ENCODE data around the gene ANKRD63.

ANKRD63 gene

DNA sequence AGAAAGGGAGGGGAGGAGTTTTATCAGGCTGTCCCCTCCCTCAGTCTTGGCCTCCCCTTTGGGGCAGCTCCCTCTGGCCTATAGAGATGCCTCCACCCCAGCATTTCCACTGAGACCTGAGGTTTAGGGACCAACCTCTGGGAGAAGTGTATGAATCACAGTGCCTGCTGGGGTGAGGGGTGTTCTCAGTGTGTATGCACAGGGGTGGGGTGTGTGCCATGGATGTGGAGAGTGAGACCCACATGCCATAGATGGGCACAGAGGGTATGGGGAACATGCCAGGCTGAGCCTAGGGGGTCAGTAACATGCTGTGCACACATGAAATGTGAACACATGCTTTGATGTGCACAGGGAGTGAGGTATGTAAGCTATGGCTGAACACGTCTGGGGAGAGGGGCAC, 12.4 kb upstream of the ANKRD63 start:
- DNase-seq, result no peak

DNA sequence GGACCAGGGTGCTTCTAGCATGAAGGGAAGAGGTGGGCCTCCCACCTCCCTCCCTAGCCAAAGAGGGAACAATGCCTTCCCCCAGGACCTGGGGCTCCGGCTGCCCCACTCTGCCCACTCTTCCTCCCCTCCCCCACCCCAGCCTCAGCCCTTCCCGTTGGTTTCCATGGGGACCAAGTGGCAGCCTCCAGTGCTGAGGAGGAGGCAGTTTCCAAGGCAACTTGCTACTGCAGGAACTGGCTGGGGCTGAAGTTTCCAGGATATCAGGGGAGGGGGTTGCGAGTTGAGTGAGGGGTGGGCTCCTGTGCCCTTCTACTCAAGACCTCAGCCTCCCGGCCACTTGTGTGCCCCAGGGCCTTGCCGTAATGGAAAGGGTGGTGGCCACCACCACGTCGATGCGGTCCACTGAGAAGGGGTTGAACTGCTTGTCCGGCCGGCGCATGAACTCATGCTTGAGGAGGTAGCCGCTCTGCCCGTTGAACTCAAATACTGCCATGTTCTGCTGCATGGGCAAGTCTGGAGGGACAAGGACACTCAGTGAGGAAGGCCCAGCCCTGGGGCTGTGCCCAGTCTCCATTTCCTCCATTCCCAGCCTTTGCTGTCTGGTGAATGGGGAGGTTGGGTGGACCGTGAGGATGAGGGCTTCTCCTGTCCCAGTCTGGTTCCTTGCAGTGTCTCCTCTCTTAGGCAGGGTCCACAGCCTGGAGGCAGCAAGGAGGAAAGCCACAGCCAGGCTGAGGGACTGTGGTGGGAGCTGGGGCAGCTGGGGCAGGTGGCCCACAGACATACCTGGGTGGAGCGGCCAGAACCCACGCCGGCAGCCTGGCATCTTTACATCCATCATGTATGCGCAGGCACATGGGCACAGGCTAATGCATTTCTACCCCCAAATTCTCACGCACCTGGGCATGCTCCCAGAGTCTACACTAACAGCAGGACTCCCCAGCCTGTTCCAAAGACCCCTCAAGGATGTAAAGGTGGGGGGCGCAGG, 11.3 kb upstream of the ANKRD63 start:
- no peak for DNase-seq

DNA sequence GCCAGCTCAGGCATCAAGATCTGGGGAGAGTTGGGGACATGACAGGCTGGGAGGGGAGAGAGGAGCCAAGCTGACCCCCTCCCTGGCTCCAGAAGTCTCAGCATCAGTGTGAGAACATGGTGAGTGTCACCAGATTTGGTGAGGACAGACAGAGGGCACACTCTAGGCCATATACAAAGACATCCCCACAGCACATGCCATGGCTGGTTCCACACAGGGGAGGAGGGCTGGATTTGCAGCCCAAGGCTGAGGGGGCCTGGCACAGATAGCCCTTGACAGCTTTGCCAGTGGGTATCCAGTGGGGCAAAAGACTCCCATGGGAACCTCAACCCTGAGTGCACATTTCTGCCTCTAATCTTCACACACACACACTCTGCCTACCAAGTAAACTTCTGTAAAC, 10.1 kb upstream of the ANKRD63 start:
- no peak for DNase-seq

DNA sequence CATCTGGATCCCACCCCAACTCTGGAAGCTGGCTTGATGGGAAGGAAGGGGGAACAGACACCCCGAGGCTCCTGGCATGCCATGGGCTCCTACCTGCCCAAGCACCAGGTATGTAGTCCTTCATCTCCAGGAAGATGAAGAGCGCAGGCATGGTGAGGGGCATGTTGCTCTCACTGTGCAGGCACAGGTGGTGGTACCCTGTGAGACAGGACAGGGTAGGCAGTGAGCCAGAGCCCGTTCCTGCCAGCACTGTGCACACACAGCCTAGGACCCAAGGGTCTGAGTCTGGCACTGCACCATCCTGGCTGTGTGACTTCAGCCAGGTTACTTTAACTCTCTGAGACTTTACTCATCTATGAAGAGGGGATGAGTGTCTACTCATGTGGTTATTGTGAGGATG, 9.4 kb upstream of the ANKRD63 start:
- no peak for DNase-seq

DNA sequence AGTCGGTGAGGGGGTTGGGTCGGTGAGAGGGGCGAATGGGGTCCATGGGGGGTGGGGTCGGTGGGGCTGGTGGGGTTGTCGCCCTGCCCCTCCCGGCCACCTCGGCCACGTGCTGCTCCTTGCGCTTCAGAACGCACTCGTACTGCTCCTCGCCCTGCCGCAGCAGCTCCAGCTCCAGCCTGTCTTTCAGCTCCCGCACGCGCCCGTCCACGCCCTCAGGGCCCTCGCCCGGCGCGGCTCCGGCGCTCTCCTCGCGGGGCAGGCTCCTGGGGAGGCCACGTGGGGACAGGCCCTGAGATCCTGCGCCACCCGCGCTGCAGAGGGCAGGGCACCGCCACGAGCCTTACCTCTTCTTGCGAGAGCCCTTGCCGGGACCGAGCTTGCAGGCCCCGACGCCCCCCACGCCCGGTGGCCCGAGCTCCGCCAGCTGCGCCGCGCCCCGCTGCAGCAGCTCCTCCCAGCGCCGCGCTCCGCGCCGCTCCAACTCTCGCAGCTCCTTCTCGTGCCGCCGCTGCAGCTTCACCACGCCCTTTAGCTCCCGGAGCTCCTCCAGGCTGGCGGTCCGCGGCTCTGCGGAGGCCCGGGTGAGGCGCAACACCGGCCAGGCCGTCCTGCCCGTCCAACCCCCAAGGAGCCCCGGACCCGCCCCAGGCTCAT, 8.2 kb upstream of the ANKRD63 start:
- DNase-seq, result no peak

DNA sequence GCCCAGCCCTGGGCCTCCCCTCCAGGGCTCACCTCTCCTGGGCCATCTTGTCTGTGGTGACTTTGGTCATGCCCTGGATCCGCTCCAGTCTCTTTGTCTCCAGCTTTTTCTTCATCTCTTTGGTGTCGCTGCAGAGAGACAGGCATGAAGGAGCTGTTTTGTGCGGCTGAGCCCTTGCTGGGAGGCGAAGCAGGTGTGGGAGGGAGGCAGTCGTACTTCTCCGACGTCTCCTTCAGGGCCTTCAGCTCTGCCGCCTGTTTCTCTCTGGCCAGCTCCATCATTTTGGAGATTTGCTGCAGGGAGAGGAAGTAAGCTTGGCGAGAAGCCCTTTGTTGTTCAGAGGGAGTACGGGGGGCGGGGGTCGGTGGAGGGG, 7.7 kb upstream of the ANKRD63 start:
- DNase-seq, result no peak

DNA sequence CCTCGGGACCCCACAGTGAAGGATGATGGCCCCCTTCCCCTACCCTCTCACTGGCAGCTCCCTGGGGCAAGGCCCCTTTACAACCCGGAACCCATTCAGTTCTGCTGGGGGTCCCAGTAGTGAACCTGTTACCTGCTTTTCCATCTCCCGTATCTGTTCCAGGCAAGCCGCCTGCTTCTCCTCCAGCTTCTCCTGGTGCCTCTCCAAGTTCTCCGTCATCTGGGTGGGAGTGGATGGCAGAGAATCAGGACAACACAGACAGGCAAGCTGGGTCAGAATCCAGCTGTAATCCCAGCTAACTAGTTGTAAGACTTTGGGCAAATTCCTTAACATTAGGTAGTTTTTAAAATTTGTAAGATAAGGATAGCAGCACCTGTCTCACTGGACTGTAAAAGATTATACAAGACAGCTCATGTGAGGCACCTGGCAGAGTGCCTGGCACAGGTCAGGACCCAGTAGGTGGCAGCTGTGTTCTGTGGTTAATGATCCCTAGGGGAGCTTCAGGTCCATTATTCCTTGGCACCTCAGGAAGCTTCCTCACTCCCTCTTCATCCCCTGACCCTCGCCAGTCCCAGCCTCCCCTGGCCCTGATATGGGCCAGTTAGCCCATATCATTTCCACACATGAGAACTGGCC, 6.4 kb upstream of the ANKRD63 start:
- DNase-seq, result no peak

DNA sequence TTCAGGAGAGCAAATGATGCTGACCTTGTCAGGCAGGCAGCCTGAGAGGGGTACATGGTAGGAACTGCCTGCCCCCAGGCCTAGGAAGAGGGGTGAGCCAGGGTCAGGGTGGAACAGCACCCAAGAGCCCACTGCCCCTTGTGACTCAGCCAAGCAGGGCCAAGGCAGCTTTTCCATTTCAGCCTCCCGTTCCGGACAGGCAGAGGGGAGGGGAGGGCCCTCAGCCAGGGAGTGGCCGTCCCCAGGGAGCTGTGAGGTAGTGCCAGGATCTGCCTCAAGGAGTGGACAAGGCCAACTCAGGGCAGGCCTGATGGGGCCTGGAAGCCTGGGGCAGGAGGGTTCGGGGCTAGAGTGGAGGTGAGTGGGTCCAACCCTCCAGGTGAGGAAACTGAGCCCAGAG, 5.1 kb upstream of the ANKRD63 start:
- DNase-seq, result no peak

DNA sequence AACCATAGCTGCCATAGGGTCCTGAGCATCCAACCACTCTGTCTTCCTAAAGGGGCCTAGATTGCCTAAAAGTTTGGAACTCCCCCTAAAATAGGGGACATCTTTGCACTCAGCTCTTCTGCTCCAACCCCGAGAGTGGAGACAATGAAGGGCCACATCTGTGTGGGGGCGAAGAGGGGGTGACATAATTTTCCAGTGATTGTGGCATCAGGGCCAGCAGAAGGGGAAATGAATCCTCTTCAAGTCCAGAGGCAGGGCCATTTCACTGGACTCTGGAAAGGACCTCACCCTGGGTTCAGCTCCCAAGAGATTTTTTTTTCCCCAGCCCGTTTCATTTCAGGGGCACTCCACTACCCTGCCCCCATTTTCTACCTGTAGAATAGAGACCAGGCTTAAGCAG, 4.6 kb upstream of the ANKRD63 start:
- DNase-seq, result no peak

DNA sequence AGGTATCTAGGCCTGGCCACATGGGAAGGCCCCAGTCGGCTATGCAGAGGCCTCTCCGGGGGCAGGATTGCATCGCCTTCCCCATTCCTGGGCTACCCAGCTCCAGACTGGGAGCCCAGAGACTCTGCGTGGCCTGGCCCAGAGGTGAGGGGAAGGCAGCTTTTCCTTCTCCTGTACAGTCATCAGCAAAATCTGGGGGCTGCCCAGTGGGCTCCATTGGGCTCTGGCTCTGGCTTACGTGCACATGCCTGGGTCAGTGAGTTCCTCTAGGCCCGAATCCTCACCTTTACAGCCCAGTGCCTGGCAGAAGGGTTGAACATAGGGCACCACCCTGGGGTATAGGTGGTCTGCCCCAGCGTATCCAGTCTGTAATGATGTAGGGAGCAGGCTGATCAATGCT, 3.9 kb upstream of the ANKRD63 start:
- no peak for DNase-seq

DNA sequence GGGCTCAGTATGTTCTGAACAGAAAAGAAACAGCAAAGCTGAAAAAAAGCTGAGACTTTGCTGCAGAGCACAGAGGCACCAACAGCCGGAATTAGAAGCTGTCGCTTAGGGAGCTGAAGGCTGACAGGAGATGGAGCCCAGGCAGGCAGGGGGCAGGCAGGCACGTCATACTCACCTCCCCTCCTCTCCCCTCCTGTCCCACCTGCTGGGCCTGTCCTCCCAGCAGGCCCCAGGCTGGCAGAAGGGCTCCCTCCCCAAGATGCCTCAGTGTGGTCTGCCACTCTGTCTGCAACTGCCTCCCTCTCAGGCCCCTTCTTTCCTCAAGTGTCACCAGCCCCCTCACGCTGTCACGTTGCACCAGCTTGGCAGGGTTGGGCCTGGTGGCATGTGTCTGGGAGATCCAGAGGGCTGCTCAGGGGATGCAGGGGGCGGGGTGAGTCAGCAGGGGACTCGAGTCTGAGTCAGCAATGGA, 3.2 kb upstream of the ANKRD63 start:
- DNase-seq, result no peak

DNA sequence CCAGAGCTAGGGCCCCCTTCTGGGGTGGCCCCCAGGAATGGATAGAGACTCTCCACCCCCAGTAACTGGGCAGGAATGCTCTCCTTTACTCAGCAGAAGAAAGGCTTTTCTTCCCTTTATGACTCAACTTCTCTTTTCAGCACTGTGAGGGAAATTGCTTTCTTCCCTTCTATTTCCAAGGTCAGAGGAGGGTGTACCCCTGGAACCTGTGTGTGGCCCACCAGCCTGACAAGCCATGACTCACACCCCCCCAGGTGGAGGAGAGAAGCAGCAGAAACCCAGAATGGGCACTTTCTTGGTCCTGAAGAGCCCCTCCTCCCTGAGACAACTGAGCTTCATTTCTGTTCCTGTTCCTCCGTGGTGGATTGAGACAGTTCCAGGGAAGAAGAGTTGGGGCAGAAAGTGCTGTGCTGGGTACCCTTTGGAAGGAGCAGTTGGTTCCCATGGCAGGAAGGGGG, 2.7 kb upstream of the ANKRD63 start:
- DNase-seq, result no peak

DNA sequence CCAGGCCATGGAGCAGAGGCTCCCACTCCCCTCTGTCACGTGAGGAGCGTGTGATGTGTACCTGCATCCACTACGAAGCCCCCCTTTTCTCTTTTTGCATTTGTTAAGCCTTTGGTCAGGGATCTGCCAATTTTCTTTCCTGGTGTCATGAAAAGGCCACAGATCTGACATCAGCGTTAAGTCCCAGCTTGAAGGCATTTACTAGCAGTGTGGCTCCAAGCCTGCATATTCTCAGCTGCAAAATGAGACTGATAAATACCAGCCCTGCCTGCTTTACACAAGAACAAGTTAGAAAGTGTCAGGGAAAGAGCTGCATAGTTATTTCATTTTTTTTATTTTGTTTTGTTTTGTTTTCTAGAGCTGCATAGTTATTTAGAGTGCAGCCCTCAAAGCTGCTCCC, 2.3 kb upstream of the ANKRD63 start:
- DNase-seq, result no peak

DNA sequence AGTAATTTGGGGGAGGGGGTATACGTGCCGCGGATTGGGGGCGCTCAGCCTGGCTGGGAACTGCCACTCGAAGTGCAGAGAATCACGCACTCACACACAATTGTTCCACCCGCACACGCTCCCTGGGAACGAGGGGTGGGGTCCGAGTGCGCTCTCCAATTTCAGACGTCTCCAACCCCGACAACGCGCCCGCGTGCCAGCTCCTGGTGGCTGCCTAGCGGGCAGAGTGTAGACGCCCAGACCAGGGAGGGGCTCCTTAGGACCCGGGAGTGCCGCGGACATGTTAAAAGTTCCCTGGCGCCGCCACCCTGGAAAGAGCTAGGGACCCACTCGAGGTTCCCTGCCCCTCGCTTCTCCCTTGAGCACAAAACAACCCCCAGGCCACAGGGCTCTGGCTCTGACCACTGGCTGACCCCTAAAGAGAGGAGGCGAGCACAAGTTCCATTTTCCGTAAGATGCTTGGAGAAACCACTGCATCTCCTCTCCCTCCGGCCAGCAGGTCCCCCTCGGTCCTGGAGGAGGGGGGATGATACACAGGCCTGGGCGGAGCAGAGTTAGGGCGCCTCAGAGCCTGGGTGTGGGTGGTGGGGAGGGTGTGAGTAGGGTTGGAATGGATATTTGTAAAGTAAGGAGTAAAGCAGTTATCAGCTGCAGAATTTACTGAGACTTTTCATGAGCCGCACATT, 894 bp upstream of the ANKRD63 start:
- DNase-seq, result no peak

DNA sequence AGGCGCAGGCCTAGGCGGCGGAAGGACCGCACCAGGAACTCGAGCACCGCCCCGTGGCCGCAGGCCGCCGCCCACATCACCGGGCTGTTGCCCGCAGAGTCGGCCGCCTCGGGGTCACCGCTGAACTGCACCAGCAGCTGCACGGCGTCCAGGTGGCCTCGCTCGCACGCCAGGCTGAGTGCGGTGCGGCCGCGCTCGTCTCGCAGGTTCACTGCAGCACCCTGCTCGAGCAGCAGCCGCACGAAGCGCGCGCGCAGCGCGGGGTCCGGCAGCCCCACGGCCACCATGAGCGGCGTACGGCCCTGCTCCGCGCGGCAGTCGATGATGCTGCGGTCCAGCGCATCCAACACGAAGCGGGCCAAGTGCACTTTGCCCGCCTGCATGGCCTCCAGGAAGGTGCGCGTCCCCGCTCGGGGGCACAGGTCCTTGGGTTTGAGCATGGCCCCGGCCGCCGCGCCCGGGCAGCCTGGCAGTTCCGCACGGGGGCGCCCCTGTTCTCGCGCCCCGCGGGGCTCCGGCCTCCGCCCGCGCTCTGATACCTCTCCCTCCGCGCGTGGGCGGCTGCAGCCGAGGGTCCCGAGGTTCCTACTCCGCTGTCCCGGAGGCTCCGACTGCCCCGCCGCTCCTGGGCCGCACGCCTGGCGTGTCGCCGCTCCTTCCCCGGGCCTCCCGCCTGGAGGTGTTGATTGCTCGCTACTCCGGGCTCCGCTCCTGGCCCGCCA, 556 bp downstream of the ANKRD63 start:
- DNase-seq, result peak; percentile 51

DNA sequence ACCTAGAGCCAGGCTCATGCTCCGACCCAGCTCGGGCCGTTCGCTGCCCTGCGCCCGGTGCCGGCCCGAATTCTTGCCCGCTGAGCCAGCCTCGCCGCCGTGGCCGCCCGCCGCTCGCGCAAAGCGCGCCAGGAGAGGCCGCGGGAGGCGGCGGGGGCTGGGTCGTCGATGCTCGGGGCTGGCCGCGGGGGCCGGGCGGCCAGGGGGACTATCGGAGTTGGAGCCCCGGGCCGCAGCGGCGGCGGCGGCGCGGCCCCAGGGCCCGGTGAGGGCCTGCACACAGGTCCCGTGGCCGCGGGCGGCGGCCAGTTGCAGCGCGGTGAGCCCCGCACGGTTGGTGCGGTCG, 1.1 kb downstream of the ANKRD63 start:
- DNase-seq, result no peak

DNA sequence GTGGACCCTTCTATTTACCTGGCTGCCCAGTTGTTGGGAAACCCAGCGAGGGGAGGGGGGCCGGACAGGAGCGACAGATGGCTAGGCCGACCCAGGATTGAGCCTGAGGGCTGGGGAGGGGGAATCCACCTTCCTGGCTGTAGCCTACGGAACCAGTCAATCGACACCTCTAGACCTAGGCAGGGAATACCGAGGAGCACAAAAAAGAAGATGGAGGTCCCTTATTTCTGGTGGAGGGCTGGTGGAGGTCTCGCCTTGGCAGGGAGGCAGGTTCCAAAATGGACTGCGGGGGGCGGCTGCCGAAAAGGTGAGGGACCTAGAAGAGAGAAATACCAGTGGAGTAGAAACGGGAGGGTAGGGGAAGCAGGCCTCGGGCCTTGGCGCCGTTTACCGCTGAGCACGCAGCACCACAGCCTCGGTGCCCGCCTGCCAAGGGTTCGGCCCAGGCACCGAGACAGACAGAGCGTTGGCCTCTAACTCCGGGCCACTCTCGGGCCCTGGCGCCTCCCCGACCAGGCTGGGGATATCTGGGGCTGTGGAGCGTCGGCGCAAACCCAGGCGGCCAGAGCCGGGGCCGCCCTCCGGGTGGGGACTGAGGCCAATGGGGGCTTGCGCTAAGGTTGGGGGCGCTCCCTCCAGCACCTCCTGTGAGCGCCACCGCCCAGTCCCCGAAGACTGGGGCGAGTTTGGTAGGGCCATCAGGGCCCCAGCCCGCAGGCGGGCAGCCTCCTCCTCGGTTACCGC, 1.6 kb downstream of the ANKRD63 start:
- no peak for DNase-seq

DNA sequence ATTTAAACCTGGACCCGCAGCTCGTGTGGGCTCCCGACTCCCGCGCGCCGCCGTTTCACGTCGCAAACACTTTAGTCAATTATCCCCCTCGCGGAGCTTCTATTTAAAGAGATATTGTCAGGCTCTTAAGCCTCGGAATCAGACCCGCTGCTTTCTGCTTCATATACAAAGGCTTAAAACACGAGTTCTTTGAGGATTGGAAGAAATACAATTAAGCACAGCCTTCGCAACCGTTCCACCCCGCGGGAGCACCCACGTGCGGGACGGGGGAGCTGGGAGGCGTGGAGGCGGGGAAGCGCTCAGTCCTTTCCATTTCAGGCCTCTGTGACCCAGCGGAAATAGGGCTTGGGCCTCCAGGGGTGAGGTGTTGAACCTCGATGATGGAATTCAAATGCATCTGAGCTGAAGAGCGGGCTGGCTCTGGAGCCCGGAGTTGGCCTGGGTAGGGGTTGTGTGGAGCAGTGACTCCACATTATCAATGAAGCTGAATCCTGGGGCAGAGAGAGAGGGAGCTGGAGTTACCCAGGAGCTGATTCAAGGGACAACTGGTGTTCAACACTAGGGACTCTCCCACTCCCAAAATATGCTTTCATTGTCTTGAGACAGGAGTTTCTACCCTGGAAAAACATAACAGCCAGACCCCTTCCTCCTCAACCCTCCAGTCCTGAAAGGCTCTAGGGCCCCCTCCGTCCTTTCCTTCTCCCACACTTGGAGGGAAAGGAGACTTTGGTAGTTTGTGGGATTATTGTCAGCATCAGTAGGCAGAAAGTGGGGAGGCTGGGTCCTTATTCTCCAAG, 2.4 kb downstream of the ANKRD63 start:
- no peak for DNase-seq

DNA sequence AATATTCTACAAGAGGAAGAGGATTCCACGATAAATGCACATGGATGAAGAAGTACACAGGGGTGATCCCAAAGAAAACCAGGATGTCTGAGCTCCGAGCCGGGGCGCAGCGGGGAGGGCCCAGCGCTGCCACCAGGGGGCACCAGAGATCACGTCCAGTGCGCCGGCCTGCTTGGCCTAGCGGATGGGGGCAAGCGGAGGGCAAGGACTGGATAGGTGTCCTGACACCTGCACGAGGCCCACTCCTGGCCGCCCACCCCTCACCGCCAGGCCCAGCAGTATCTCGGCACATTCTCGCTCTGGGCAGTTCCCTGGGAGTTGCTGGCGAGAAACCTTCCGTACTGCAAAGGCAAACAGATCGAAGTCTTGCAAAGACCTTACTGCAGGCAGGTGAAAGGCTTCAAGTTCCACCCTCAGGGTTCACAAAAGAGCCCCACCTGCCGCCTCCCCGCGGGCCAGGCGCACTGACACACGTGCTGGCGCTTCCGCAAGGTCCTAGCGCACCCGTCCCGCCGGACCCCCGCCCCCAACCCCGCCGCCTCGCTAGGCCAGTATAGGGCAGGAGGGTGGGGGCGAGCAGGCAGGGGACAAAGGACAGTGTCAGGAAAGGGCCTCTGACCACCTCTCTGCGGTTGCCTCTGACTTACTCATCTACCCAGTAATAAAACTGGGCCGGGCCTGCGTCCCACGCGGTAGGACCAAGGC, 3.3 kb downstream of the ANKRD63 start:
- peak; percentile 73 for DNase-seq

DNA sequence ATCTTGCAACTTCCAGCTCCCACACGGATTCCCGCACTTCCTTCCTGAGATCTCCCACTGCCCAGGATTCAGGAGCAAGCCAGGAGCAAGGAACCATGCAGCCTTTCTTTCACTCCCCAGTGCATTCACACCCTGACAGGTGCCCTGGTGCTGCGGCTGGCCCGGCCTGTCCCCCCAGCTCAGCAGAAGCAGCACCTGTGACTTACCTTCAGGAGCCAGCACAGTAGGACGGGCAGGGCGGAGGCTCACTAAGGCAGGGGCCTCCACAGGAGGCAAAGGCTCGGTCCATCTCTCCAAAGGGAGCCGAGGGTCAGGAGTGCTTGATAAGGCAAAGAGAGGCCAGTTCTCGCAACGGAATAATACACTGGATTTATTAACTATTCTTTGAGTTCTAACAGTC, 4.8 kb downstream of the ANKRD63 start:
- no peak for DNase-seq

Data from activated naive CD4-positive, alpha-beta T cell treated with Interleukin-2 at 50 U/mL for 16 hours (primary cell).